GM12878 (cell line): ENCODE results near the gene HOGA1. TPM values are rescaled to one million over a fixed set of nuclear protein-coding genes. Genes with fewer than 3 reads are reported as not detected.

Source experiments
- ATAC-seq: fragments of 200-7000 bp; cut with Tn5 transposase; 3 replicates; pipeline ENCODE4 v1.9.1; 2020; ENCODE audit warnings: mild to moderate bottlenecking, moderate library complexity
- BruUV-seq: library from RNA; stranded (reverse); fragments of 400-500 nt; replicated peaks from 2 replicates; lab custom pipeline; 2021; lab: Mats Ljungman, UMichigan
- CTCF ChIA-PET: fragments of 300-600 bp; sonication (Branson Sonifier 250); formaldehyde crosslinking; extraction: SDS; loops from one replicate; lab custom pipeline; 2021; ENCODE audit warnings: inconsistent platforms; lab: Yijun Ruan, JAX
- POLR2A ChIA-PET: fragments of 350-600 bp; formaldehyde crosslinking; extraction: SDS; loops from one replicate; lab custom pipeline; 2021; ENCODE audit warnings: inconsistent platforms; lab: Charles Lee
- RAD21 ChIA-PET: fragments of 300-600 bp; sonication (Branson Sonifier 250); formaldehyde crosslinking; loops from one replicate; lab custom pipeline; 2023; ENCODE audit warnings: antibody characterized with exemption; ENCODE audit not compliant: unreplicated experiment; lab: Charles Lee
- SMC1A ChIA-PET: fragments of 300-600 bp; sonication (Branson Sonifier 250); formaldehyde crosslinking; loops from one replicate; lab custom pipeline; 2023; ENCODE audit not compliant: unreplicated experiment, uncharacterized antibody; lab: Charles Lee
- DNase-seq: peaks from one replicate; pipeline ENCODE4 v3.0.0-alpha.2; 2011; ENCODE audit warnings: low read depth, low spot score
- FAIRE-seq: peaks from 3 replicates; lab custom pipeline; 2011; peaks lifted over from hg19 to GRCh38; lab: Jason Lieb, UNC
- H2AFZ ChIP-seq: 2 replicates; pipeline ENCODE4 v1.6.0; 2011; ENCODE audit warnings: low read depth, low read length, control low read depth; ENCODE audit not compliant: control insufficient read depth
- H3K27ac ChIP-seq: 2 replicates; pipeline ENCODE4 v1.5.1; 2011; ENCODE audit warnings: control low read depth; ENCODE audit not compliant: control insufficient read depth, insufficient read depth
- H3K27me3 ChIP-seq, 2 experiments: replicated peaks in 1 of 2; 2 replicates each; pipeline versions ENCODE4 v1.6.0 to v1.6.1; 2011; ENCODE audit warnings: low read length in 1 of 2; ENCODE audit not compliant: control insufficient read depth in 2 of 2, insufficient read depth in 2 of 2
- H3K36me3 ChIP-seq, 2 experiments: 2 replicates each; pipeline ENCODE4 v1.5.1; 2011; ENCODE audit warnings: low read length in 1 of 2; ENCODE audit not compliant: control insufficient read depth in 2 of 2, insufficient read depth in 2 of 2
- H3K4me1 ChIP-seq: 2 replicates; pipeline ENCODE4 v1.6.1; 2011; ENCODE audit warnings: mild to moderate bottlenecking, low read length, moderate library complexity, mixed read lengths; ENCODE audit not compliant: control insufficient read depth, insufficient read depth
- H3K4me2 ChIP-seq: 2 replicates; pipeline ENCODE4 v1.6.0; 2011; ENCODE audit warnings: control low read depth; ENCODE audit not compliant: control insufficient read depth, insufficient read depth
- H3K4me3 ChIP-seq: fragments of 200-600 bp; sonication (generic); 2 replicates; pipeline ENCODE4 v1.5.1; 2016
- H3K79me2 ChIP-seq: 2 replicates; pipeline ENCODE4 v1.6.0; 2011; ENCODE audit warnings: low read length; ENCODE audit not compliant: control insufficient read depth, insufficient read depth
- H3K9ac ChIP-seq: 2 replicates; pipeline ENCODE4 v1.8.0; 2011; ENCODE audit warnings: low read length, control low read depth, mixed read lengths; ENCODE audit not compliant: control insufficient read depth, insufficient read depth
- H3K9me3 ChIP-seq: replicated peaks from 3 replicates; pipeline ENCODE4 v1.5.1; 2011; ENCODE audit warnings: mild to moderate bottlenecking, low read length; ENCODE audit not compliant: control insufficient read depth, insufficient read depth
- H4K20me1 ChIP-seq: 2 replicates; pipeline ENCODE4 v1.6.0; 2011; ENCODE audit not compliant: control insufficient read depth, insufficient read depth
- BACH1 ChIP-seq: fragments of 450-650 bp; IDR thresholded peaks from 2 replicates; pipeline ENCODE4 v1.6.1; 2017; ENCODE audit warnings: mild to moderate bottlenecking, borderline replicate concordance
- JUND ChIP-seq: IDR thresholded peaks from 2 replicates; pipeline ENCODE4 v1.6.1; 2012; ENCODE audit warnings: low read depth, mild to moderate bottlenecking, low read length, improper control_type of control experiment, moderate library complexity
- MEF2A ChIP-seq: IDR thresholded peaks from 2 replicates; pipeline ENCODE4 v1.6.1; 2011; ENCODE audit warnings: low read depth, mild to moderate bottlenecking, low read length, moderate library complexity; ENCODE audit not compliant: insufficient read depth
- NR2C2 ChIP-seq: IDR thresholded peaks from 2 replicates; pipeline ENCODE4 v1.6.1; 2011; ENCODE audit warnings: borderline replicate concordance, low read depth; ENCODE audit not compliant: control insufficient read depth, insufficient read length
- NR2F1 ChIP-seq: fragments of 450-650 bp; conservative IDR thresholded peaks from 2 replicates; pipeline ENCODE4 v1.6.1; 2017; ENCODE audit warnings: mild to moderate bottlenecking
- POLR2AphosphoS5 ChIP-seq: IDR thresholded peaks from 2 replicates; pipeline ENCODE4 v1.6.1; 2011; ENCODE audit warnings: mild to moderate bottlenecking, low read length, inconsistent platforms
- RAD51 ChIP-seq: fragments of 450-650 bp; IDR thresholded peaks from 2 replicates; pipeline ENCODE4 v1.6.1; 2016; ENCODE audit warnings: moderate library complexity, mild to moderate bottlenecking, inconsistent platforms
- SMC3 ChIP-seq: IDR thresholded peaks from 2 replicates; pipeline ENCODE4 v1.6.1; 2011; ENCODE audit warnings: low read length, improper control_type of control experiment, borderline replicate concordance
- ZNF207 ChIP-seq: fragments of 450-650 bp; IDR thresholded peaks from 2 replicates; pipeline ENCODE4 v1.6.1; 2014; ENCODE audit warnings: antibody characterized with exemption, mild to moderate bottlenecking, borderline replicate concordance
- WGBS: methylation state at CpG from one replicate; pipeline ENCODE4 v1.1.6; 2016; ENCODE audit warnings: low lambda C conversion rate; ENCODE audit not compliant: insufficient replicate concordance, insufficient coverage; ENCODE audit errors: missing lambda C conversion rate; 5-methylcytosine and 5-hydroxymethylcytosine counted together
- in situ Hi-C: fragments of 300-500 bp; cut with MboI; formaldehyde crosslinking; loops from 9 replicates; pipeline ENCODE4 v1.14.3; 2018; ENCODE audit warnings: mixed read lengths
- intact Hi-C: fragments of 100-400 bp; cut with micrococcal nuclease; formaldehyde crosslinking; loops from one replicate; pipeline ENCODE4 v1.14.2; 2022; ENCODE audit not compliant: unreplicated experiment
- polyA plus RNA-seq, 11 experiments: library from polyadenylated mRNA; depleted of rRNA in 4 of 11; unstranded in 6 of 11; stranded (reverse) in 5 of 11; fragments of >200 nt; fragmentation: Nextera tagmentation in 4 of 11; fragmentation: Illumina TruSeq in 1 of 11; extraction: Ambion mirVana in 4 of 11; extraction: Trizol in 1 of 11; gene quantifications; 1 replicate in 1 of 11; 2 replicates in 10 of 11; pipeline versions ENCODE4 v1.2.1 to v1.2.3, GENCODE V29; 2011 to 2016; ENCODE audit warnings: inconsistent platforms in 2 of 11, missing spikeins in 2 of 11, low read depth in 1 of 11
- total RNA-seq, 4 experiments: library from RNA; depleted of rRNA in 3 of 4; stranded (reverse); fragments of >200 nt in 3 of 4; fragmentation: Illumina TruSeq in 1 of 4; extraction: Trizol in 1 of 4; gene quantifications; 2 replicates each; pipeline versions ENCODE4 v1.2.1 to v1.2.3, GENCODE V29; 2013 to 2021
- TF ChIP-seq, protein P1 (sequence below): IDR thresholded peaks from 2 replicates; pipeline ENCODE4 v1.6.1; 2011; ENCODE audit warnings: low read depth, low read length, improper control_type of control experiment, borderline replicate concordance
- TF ChIP-seq, protein P2 (sequence below): IDR thresholded peaks from 2 replicates; pipeline ENCODE4 v1.6.1; 2012; ENCODE audit warnings: mild to moderate bottlenecking, low read depth, low read length
- TF ChIP-seq, protein P3 (sequence below): IDR thresholded peaks from 2 replicates; pipeline ENCODE4 v1.6.1; 2011; ENCODE audit warnings: low read depth, mild to moderate bottlenecking, low read length, moderate library complexity, borderline replicate concordance; ENCODE audit errors: extremely low read depth
- TF ChIP-seq, protein P4 (sequence below): fragments of 150-350 bp; IDR thresholded peaks from 2 replicates; pipeline ENCODE4 v1.6.1; 2016; ENCODE audit warnings: low read depth, low read length

HOGA1 gene
- total and polyA plus RNA-seq, 10 of the 15 experiments (the other 5 are each of a cell fraction or from before 2014, with no cell fraction given): 0.01 to 0.19 (median 0.06) TPM; not detected in 6

DNA sequence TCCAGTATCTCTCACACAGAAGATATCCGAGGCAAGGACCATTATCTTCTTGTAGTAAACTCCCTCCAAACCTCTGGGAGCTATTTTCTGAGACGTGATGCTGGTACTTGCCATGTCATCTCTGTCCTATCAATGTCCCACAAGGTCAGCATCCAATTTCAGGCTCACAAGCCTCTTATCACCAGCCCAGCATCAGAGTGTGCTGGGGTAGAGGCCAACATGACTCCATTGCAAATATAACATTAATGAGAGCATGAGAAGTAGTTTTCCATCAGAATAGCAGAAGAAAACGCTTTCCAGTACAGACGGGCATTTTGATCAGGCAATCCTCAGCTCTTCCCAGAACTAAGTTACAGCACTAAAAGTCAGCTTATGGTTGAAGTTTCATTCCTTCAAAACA lies 43.5 kb downstream of the HOGA1 start (continued):
- TF ChIP-seq, protein P1, sequence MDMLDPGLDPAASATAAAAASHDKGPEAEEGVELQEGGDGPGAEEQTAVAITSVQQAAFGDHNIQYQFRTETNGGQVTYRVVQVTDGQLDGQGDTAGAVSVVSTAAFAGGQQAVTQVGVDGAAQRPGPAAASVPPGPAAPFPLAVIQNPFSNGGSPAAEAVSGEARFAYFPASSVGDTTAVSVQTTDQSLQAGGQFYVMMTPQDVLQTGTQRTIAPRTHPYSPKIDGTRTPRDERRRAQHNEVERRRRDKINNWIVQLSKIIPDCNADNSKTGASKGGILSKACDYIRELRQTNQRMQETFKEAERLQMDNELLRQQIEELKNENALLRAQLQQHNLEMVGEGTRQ: no peak
- TF ChIP-seq, protein P2, sequence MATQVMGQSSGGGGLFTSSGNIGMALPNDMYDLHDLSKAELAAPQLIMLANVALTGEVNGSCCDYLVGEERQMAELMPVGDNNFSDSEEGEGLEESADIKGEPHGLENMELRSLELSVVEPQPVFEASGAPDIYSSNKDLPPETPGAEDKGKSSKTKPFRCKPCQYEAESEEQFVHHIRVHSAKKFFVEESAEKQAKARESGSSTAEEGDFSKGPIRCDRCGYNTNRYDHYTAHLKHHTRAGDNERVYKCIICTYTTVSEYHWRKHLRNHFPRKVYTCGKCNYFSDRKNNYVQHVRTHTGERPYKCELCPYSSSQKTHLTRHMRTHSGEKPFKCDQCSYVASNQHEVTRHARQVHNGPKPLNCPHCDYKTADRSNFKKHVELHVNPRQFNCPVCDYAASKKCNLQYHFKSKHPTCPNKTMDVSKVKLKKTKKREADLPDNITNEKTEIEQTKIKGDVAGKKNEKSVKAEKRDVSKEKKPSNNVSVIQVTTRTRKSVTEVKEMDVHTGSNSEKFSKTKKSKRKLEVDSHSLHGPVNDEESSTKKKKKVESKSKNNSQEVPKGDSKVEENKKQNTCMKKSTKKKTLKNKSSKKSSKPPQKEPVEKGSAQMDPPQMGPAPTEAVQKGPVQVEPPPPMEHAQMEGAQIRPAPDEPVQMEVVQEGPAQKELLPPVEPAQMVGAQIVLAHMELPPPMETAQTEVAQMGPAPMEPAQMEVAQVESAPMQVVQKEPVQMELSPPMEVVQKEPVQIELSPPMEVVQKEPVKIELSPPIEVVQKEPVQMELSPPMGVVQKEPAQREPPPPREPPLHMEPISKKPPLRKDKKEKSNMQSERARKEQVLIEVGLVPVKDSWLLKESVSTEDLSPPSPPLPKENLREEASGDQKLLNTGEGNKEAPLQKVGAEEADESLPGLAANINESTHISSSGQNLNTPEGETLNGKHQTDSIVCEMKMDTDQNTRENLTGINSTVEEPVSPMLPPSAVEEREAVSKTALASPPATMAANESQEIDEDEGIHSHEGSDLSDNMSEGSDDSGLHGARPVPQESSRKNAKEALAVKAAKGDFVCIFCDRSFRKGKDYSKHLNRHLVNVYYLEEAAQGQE: no peak
- TF ChIP-seq, all 136 proteins: peak for 0

DNA sequence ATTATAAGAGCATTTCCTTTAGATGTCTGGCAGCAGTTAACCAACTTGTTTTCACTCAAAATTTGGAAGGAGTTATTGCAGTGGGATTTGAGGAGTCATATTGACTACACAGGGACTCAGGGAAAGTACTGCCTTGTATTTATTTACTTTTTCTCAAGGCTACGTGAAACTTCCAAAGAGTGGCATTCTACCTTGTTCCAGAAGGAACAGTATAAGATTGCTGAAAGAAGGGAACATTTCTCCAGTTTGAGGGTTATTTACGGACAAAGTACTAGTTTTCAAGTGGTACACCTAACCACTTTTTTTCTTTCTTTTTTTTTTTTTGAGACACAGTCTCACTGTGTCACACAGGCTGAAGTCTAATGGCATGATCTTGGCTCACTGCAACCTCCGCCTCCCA lies 44.0 kb downstream of the HOGA1 start:
- CTCF ChIA-PET: no interaction called here
- H3K9ac ChIP-seq: no peak overlapping the region
- ATAC-seq (no peak), FAIRE-seq (no peak), DNase-seq (no peak)
- no peaks in the 10 kb centered on the region for H3K4me1 ChIP-seq
- H3K36me3 ChIP-seq: no peaks in the 10 kb centered on the region
- BruUV-seq: no TSS peak
- intact Hi-C loops: no loop called here
- WGBS: 91% methylated on average over 3 of the region's 3 CpGs
- H3K27ac ChIP-seq: no peak overlapping the region
- no peak overlapping the region for H3K4me3 ChIP-seq
- no peak overlapping the region for H2AFZ ChIP-seq
- no peaks in the 10 kb centered on the region for H3K9me3 ChIP-seq
- RAD21 ChIA-PET: no interaction called here
- in situ Hi-C loops: no loop called here
- POLR2A ChIA-PET: no interaction called here
- H3K79me2 ChIP-seq: no peaks in the 10 kb centered on the region
- H4K20me1 ChIP-seq: no peaks in the 10 kb centered on the region
- SMC1A ChIA-PET: no interaction called here
- no peaks in the 10 kb centered on the region for H3K27me3 ChIP-seq
- H3K4me2 ChIP-seq: no peak overlapping the region
- no peak for TF ChIP-seq RAD51
- TF ChIP-seq NR2F1: no peak
- no peak for TF ChIP-seq BACH1
- TF ChIP-seq, protein P3, sequence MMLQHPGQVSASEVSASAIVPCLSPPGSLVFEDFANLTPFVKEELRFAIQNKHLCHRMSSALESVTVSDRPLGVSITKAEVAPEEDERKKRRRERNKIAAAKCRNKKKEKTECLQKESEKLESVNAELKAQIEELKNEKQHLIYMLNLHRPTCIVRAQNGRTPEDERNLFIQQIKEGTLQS: no peak
- no peak for TF ChIP-seq ZNF207
- no peak for TF ChIP-seq MEF2A
- TF ChIP-seq JUND: no peak
- TF ChIP-seq, protein P4, sequence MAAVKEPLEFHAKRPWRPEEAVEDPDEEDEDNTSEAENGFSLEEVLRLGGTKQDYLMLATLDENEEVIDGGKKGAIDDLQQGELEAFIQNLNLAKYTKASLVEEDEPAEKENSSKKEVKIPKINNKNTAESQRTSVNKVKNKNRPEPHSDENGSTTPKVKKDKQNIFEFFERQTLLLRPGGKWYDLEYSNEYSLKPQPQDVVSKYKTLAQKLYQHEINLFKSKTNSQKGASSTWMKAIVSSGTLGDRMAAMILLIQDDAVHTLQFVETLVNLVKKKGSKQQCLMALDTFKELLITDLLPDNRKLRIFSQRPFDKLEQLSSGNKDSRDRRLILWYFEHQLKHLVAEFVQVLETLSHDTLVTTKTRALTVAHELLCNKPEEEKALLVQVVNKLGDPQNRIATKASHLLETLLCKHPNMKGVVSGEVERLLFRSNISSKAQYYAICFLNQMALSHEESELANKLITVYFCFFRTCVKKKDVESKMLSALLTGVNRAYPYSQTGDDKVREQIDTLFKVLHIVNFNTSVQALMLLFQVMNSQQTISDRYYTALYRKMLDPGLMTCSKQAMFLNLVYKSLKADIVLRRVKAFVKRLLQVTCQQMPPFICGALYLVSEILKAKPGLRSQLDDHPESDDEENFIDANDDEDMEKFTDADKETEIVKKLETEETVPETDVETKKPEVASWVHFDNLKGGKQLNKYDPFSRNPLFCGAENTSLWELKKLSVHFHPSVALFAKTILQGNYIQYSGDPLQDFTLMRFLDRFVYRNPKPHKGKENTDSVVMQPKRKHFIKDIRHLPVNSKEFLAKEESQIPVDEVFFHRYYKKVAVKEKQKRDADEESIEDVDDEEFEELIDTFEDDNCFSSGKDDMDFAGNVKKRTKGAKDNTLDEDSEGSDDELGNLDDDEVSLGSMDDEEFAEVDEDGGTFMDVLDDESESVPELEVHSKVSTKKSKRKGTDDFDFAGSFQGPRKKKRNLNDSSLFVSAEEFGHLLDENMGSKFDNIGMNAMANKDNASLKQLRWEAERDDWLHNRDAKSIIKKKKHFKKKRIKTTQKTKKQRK: no peak
- no peak for TF ChIP-seq NR2C2
- no peak for TF ChIP-seq SMC3
- TF ChIP-seq POLR2AphosphoS5: no peak
